Lung (tissue), 12 donors: Measurements from ENCODE around the gene TMEM52. TPM values are rescaled to one million over a fixed set of nuclear protein-coding genes. Genes with fewer than 3 reads are reported as not detected.

Experiments
- ATAC-seq: fragments of 200-7000 bp; cut with Tn5 transposase; one replicate; pipeline ENCODE4 v1.9.1; 2020; ENCODE audit warnings: moderate number of reproducible peaks; ENCODE audit not compliant: insufficient read depth, low FRiP score
- DNase-seq, 3 donors: peaks; one replicate each; pipeline ENCODE4 v3.0.0-alpha.2; 2013 to 2017
- H3K27ac ChIP-seq, 2 donors: one replicate each; pipeline ENCODE4 v1.5.1; 2013; ENCODE audit warnings: mild to moderate bottlenecking in 2 of 2, moderate library complexity in 2 of 2, control low read depth in 1 of 2, inconsistent platforms in 1 of 2, low read depth in 1 of 2, low read length in 1 of 2
- H3K27me3 ChIP-seq, 3 donors: one replicate each; pipeline ENCODE4 v1.5.1; 2013; ENCODE audit warnings: low read length in 2 of 3; ENCODE audit not compliant: control insufficient read depth in 3 of 3, insufficient read depth in 3 of 3
- H3K36me3 ChIP-seq, 4 donors: one replicate each; pipeline ENCODE4 v1.5.1; 2013; ENCODE audit warnings: low read length in 4 of 4, mild to moderate bottlenecking in 1 of 4, moderate library complexity in 1 of 4; ENCODE audit not compliant: control insufficient read depth in 4 of 4, insufficient read depth in 4 of 4
- H3K4me1 ChIP-seq, 5 donors: one replicate each; pipeline ENCODE4 v1.5.1; 2013; ENCODE audit warnings: low read length in 5 of 5, mild to moderate bottlenecking in 2 of 5, moderate library complexity in 1 of 5; ENCODE audit not compliant: control insufficient read depth in 5 of 5, insufficient read depth in 5 of 5
- H3K4me3 ChIP-seq: one replicate; pipeline ENCODE4 v1.5.1; 2013; ENCODE audit warnings: mild to moderate bottlenecking, control low read depth, moderate library complexity
- H3K9ac ChIP-seq, 2 donors: one replicate each; pipeline ENCODE4 v1.5.1; 2013; ENCODE audit warnings: low read length in 2 of 2, control low read depth in 1 of 2; ENCODE audit not compliant: insufficient read depth in 1 of 2
- H3K9me3 ChIP-seq, 4 donors: one replicate each; pipeline ENCODE4 v1.5.1; 2013; ENCODE audit warnings: low read length in 3 of 4, mild to moderate bottlenecking in 1 of 4, moderate library complexity in 1 of 4; ENCODE audit not compliant: control insufficient read depth in 4 of 4, insufficient read depth in 3 of 4
- WGBS, 2 donors: extraction: QIAGEN DNeasy Blood & Tissue Kit; methylation state at CpG; one replicate each; pipeline ENCODE4 v1.1.7; 2013; 5-methylcytosine and 5-hydroxymethylcytosine counted together
- polyA plus RNA-seq, 2 donors: library from polyadenylated mRNA; stranded (reverse); fragments of 200-250 nt; gene quantifications; one replicate each; pipeline ENCODE4 v1.2.1, GENCODE V29; 2013
- total RNA-seq, 2 donors: library from RNA; depleted of rRNA in 1 of 2; stranded (reverse); fragments of >200 nt in 1 of 2; gene quantifications; one replicate each; pipeline ENCODE4 v1.2.1, GENCODE V29; 2014 to 2021
- TF ChIP-seq, protein P1 (sequence below): IDR thresholded peaks from 2 replicates; pipeline ENCODE4 v1.5.1; 2012; ENCODE audit warnings: mild to moderate bottlenecking; ENCODE audit errors: control extremely low read depth, extremely low read depth
- donor health status: control.
- donor health status: control.
- donor health status: Bipolar disorder and iron deficiency.
- donor health status: healthy.
- donor health status: DM: yes; HTN: yes; CAD: no.

The TMEM52 gene
- total and polyA plus RNA-seq, 4 donors, result 2.8 to 6.1 (median 3.1) TPM; not detected in 1

GRCh38 chr1:1917304-1917976 lies 1.6 kb downstream of the TMEM52 start:
- TF ChIP-seq, protein P1, sequence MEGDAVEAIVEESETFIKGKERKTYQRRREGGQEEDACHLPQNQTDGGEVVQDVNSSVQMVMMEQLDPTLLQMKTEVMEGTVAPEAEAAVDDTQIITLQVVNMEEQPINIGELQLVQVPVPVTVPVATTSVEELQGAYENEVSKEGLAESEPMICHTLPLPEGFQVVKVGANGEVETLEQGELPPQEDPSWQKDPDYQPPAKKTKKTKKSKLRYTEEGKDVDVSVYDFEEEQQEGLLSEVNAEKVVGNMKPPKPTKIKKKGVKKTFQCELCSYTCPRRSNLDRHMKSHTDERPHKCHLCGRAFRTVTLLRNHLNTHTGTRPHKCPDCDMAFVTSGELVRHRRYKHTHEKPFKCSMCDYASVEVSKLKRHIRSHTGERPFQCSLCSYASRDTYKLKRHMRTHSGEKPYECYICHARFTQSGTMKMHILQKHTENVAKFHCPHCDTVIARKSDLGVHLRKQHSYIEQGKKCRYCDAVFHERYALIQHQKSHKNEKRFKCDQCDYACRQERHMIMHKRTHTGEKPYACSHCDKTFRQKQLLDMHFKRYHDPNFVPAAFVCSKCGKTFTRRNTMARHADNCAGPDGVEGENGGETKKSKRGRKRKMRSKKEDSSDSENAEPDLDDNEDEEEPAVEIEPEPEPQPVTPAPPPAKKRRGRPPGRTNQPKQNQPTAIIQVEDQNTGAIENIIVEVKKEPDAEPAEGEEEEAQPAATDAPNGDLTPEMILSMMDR, result no peak
- Histone ChIP-seq H3K9ac (no peak overlapping the region), H3K36me3 (no peaks in the 10 kb centered on the region), H3K27ac (no peak overlapping the region), H3K27me3 (no peaks in the 10 kb centered on the region), H3K4me3 (no peak overlapping the region), H3K4me1 (peaks cover 0 to 12% (median 3%) of the 10 kb centered on the region in 5 donors), H3K9me3 (no peaks in the 10 kb centered on the region)
- no peak for ATAC-seq
- WGBS, 2 donors, result 94 to 96% methylated on average over 14 of the region's 14 CpGs
- DNase-seq, result no peak

- Histone ChIP-seq H3K4me3 (no peak overlapping the region), H3K9me3 (no peaks in the 10 kb centered on the region), H3K27me3 (no peaks in the 10 kb centered on the region), H3K9ac (no peak overlapping the region), H3K36me3 (no peaks in the 10 kb centered on the region), H3K27ac (no peak overlapping the region), H3K4me1 (peaks cover 0 to 12% (median 3%) of the 10 kb centered on the region in 5 donors)
- no peak for ATAC-seq
- 76 to 89% methylated on average over 17 to 19 of the region's 19 CpGs for WGBS, 2 donors
- DNase-seq, result peak; percentile 26 to 63 (median 60)
- TF ChIP-seq, protein P1, result no peak
Observed at GRCh38 chr1:1916851-1917251, 2.2 kb downstream of the TMEM52 start.

GRCh38 chr1:1915911-1916840 lies 2.9 kb downstream of the TMEM52 start:
- WGBS, 2 donors, result 91 to 92% methylated on average over 23 of the region's 23 CpGs
- peaks cover 0 to 12% (median 3%) of the 10 kb centered on the region in 5 donors for H3K4me1 ChIP-seq
- H3K9ac ChIP-seq, result no peak overlapping the region
- no peaks in the 10 kb centered on the region for H3K36me3 ChIP-seq
- TF ChIP-seq, protein P1, result no peak
- no peaks in the 10 kb centered on the region for H3K9me3 ChIP-seq
- ATAC-seq, result no peak
- H3K4me3 ChIP-seq, result no peak overlapping the region
- H3K27me3 ChIP-seq, result no peaks in the 10 kb centered on the region
- H3K27ac ChIP-seq, result no peak overlapping the region
- no peak for DNase-seq
